ENCODE measurements around the gene MDH1.

MDH1 gene

DNA sequence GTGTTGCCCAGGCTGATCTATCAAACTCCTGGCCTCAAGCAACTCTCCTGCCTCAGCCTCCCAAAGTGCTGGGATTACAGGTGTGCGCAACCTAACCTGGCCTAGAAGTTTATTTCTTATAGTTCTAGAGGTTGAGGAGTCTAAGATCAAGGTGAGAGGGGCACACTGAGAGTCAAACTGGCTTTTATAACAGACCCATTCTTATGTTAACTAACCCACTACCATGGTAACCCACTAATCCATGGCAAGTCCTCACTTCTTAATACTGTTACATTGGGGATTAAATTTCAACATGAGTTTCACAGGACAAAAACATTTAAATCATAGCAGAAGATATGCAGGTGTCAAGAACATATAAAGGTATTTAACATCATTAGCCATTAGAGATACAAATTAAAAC lies 50.6 kb downstream of the MDH1 start:
- FAIRE-seq = no peak
- TF ChIP-seq, protein P1, sequence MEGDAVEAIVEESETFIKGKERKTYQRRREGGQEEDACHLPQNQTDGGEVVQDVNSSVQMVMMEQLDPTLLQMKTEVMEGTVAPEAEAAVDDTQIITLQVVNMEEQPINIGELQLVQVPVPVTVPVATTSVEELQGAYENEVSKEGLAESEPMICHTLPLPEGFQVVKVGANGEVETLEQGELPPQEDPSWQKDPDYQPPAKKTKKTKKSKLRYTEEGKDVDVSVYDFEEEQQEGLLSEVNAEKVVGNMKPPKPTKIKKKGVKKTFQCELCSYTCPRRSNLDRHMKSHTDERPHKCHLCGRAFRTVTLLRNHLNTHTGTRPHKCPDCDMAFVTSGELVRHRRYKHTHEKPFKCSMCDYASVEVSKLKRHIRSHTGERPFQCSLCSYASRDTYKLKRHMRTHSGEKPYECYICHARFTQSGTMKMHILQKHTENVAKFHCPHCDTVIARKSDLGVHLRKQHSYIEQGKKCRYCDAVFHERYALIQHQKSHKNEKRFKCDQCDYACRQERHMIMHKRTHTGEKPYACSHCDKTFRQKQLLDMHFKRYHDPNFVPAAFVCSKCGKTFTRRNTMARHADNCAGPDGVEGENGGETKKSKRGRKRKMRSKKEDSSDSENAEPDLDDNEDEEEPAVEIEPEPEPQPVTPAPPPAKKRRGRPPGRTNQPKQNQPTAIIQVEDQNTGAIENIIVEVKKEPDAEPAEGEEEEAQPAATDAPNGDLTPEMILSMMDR (IDR thresholded peaks at IDR 0.05; ENCODE audit: insufficient read depth, missing control alignments) = no peak
- no peak for DNase-seq (ENCODE audit: insufficient read length, low spot score)

DNA sequence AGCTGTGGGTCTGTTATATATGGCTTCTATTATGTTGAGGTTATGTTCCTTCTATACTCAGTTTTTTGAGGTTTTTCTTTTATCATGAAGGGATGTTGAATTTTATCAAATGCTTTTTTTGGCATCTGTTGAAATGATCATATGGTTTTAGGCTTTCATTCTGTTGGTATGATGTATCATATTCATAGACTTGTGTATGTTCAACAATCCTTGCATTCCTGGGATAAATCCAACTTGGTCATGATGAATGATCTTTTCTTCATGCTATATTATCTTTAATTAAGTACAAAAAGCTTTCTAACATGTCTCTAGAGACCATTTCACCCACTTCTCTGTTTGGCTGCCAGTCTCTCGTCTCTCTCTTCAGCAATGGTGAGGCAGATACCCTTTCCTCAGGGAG lies 54.2 kb downstream of the MDH1 start:
- no peak for DNase-seq (ENCODE audit: insufficient read length, low spot score)

DNA sequence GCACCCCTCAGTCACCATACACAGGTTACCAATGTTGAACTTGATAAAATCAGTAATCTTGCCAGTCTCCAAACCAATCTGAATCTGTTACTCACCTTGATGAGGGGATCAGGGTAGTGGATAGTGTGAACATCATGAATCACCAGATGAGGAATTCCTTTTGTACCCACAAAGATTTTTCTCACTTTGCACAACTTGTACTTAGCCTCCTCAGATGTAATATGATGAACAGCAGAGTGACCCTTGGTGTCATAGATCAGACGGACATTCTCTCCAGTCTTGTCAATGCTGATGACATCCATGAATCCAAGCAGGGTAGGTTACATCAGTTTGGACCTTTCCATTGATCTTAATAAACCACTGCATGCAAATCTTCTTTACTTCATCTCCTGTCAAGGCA lies 54.7 kb downstream of the MDH1 start:
- TF ChIP-seq, protein P1 (IDR thresholded peaks at IDR 0.05; ENCODE audit: insufficient read depth, missing control alignments) = no peak
- DNase-seq (ENCODE audit: insufficient read length, low spot score) (no peak), FAIRE-seq (no peak)

More for the DNA sequence above, 54.2 kb downstream of the MDH1 start:
- FAIRE-seq = no peak
- TF ChIP-seq, protein P1 (IDR thresholded peaks at IDR 0.05; ENCODE audit: insufficient read depth, missing control alignments) = no peak

DNA sequence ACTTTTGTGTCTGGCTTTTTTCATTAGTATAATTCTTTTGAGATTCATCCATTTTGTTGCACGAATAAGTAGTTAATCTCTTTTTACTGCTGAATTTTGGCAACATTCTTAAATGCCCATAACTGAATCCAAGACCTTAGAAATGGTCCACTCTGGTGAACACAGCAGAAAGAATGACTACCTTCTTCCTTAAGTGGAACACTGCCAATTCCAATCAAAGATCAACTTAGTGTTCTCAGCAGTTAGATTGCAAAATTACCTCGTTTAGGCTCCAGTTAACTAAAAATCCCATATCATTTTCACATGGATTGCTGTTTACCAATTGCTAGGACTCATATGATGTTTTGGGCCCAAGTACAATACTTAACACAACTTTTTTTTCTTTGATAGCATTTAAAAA lies 59.9 kb downstream of the MDH1 start:
- DNase-seq (ENCODE audit: insufficient read length, low spot score) (no peak), FAIRE-seq (no peak)
- TF ChIP-seq, protein P1 (IDR thresholded peaks at IDR 0.05; ENCODE audit: insufficient read depth, missing control alignments) = no peak

DNA sequence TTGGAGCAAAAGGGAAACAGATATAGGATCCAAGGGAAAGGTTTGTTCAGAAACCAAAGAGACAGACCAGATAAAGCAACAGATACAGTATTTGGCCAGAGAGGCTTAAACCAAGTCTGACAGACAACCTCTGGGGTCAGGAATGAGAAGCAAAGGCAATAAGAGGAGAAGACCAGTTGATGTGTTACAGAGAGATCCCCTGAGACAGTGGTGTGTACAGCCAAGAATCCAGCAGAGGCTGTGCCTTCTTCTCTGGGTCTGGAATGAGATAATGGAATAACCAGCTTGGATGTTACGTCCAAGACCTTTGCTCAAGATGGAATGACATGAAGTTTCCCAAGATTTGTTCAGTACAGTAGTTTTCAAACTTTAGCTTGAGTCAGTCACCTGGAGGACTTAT lies 61.1 kb downstream of the MDH1 start:
- no peak for FAIRE-seq
- TF ChIP-seq, protein P1 (IDR thresholded peaks at IDR 0.05; ENCODE audit: insufficient read depth, missing control alignments) = no peak
- no peak for DNase-seq (ENCODE audit: insufficient read length, low spot score)

DNA sequence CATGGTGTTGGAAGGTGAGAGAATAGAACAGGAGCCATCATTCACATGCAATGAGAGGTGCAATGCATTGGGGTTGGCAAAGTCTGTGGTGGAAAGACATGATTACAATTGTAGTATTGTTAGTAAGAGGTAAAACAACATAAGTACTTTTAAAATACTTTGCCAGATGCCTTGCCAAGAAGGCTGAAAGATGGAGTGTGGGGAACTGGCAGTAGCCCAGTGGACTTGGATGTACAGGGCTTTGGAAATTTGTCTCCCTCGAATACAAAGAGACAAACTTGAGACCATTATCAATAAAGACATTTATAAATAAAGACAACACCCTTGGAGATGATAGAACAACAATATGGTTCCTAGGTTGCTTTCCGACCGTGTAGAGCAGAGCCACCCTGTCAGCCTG lies 62.0 kb downstream of the MDH1 start:
- DNase-seq (ENCODE audit: insufficient read length, low spot score) (no peak), FAIRE-seq (no peak)
- TF ChIP-seq, protein P1 (IDR thresholded peaks at IDR 0.05; ENCODE audit: insufficient read depth, missing control alignments) = no peak

DNA sequence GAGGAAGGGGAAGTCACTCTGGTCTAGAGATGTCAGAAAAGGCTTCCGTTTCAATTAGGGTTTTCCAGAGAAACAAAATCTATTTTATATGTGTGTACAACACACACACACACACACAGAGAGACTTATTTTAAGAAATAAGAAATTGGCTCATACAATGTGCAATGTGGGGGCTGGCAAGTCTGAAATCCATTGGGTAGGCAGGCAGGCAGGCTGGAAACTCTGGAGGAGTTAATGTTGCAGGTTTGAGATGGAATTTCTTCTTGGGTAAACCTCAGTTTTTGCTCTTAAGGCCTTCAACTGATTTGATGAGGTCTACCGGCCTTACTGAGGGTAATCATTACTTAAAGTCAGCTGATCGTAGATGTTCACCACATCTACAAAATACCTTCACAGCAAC lies 62.6 kb downstream of the MDH1 start:
- FAIRE-seq = no peak
- TF ChIP-seq, protein P1 (IDR thresholded peaks at IDR 0.05; ENCODE audit: insufficient read depth, missing control alignments) = no peak
- DNase-seq (ENCODE audit: insufficient read length, low spot score) = no peak

Data from D721Med (cell line).